OCI-LY7 (cell line): ENCODE measurements around the gene PLXDC2. TPM values are rescaled to one million over a fixed set of nuclear protein-coding genes. Genes with fewer than 3 reads are reported as not detected.
"Not testable (repeated sequence)": the region's sequence is repeated elsewhere in the genome, so short reads cannot be mapped to it uniquely, and the experiment has no call there.

Experiments
- BruUV-seq: library from RNA; stranded (reverse); fragments of 400-500 nt; replicated peaks from 2 replicates; lab custom pipeline; 2021; lab: Mats Ljungman, UMichigan
- CTCF ChIA-PET: fragments of 300-600 bp; sonication (Branson Sonifier 250); formaldehyde crosslinking; loops from one replicate; lab custom pipeline; 2022; ENCODE audit warnings: antibody characterized with exemption; ENCODE audit not compliant: unreplicated experiment; lab: Charles Lee
- POLR2A ChIA-PET: fragments of 300-600 bp; sonication (Branson Sonifier 250); formaldehyde crosslinking; loops from one replicate; lab custom pipeline; 2022; ENCODE audit warnings: antibody characterized with exemption; lab: Charles Lee
- DNase-seq: peaks from one replicate; pipeline ENCODE4 v3.0.0-alpha.2; 2015; ENCODE audit warnings: low spot score
- H2AFZ ChIP-seq: fragments of 200-600 bp; sonication (generic), shearing (Covaris generic); 2 replicates; pipeline ENCODE4 v1.6.1; 2014; ENCODE audit warnings: mild to moderate bottlenecking, antibody characterized with exemption, low read length, moderate library complexity
- H3K27ac ChIP-seq: fragments of 200-600 bp; sonication (generic); 2 replicates; pipeline ENCODE4 v1.5.1; 2014; ENCODE audit warnings: mixed run types, low read depth, mild to moderate bottlenecking, moderate library complexity, low read length, inconsistent platforms; ENCODE audit not compliant: poor library complexity, severe bottlenecking
- H3K36me3 ChIP-seq: fragments of 200-600 bp; sonication (generic); 2 replicates; pipeline ENCODE4 v1.6.1; 2014; ENCODE audit warnings: mild to moderate bottlenecking, antibody characterized with exemption, low read length, moderate library complexity, mixed read lengths; ENCODE audit not compliant: insufficient read depth
- H3K4me1 ChIP-seq: fragments of 200-600 bp; sonication (generic); 2 replicates; pipeline ENCODE4 v1.5.1; 2014; ENCODE audit warnings: mild to moderate bottlenecking, low read length; ENCODE audit not compliant: insufficient read depth, poor library complexity, severe bottlenecking
- H3K4me2 ChIP-seq: fragments of 200-600 bp; sonication (generic); 2 replicates; pipeline ENCODE4 v1.6.1; 2014; ENCODE audit warnings: mild to moderate bottlenecking, low read length
- H3K4me3 ChIP-seq: fragments of 200-600 bp; sonication (generic); 2 replicates; pipeline ENCODE4 v1.5.1; 2014; ENCODE audit warnings: mild to moderate bottlenecking, low read depth, low read length; ENCODE audit not compliant: poor library complexity, severe bottlenecking
- H3K79me2 ChIP-seq: fragments of 200-600 bp; sonication (generic); 2 replicates; pipeline ENCODE4 v1.6.1; 2016; ENCODE audit warnings: low read depth, mild to moderate bottlenecking, low read length, moderate library complexity, mixed read lengths; ENCODE audit not compliant: insufficient read depth
- H3K9me2 ChIP-seq: fragments of 200-600 bp; sonication (generic); 2 replicates; pipeline ENCODE4 v1.6.1; 2016; ENCODE audit warnings: mild to moderate bottlenecking, low read length, mixed read lengths; ENCODE audit not compliant: insufficient read depth
- H3K9me3 ChIP-seq: fragments of 200-600 bp; sonication (generic); 2 replicates; pipeline ENCODE4 v1.6.1; 2014; ENCODE audit warnings: mild to moderate bottlenecking, mixed run types, low read length, mixed read lengths
- H4K20me1 ChIP-seq: fragments of 200-600 bp; sonication (generic); 2 replicates; pipeline ENCODE4 v1.6.1; 2014; ENCODE audit warnings: mild to moderate bottlenecking, antibody characterized with exemption, low read length, moderate library complexity, mixed read lengths; ENCODE audit not compliant: insufficient read depth
- CTCF ChIP-seq: fragments of 200-600 bp; sonication (generic); conservative IDR thresholded peaks from 2 replicates; pipeline ENCODE4 v1.5.1; 2014; ENCODE audit warnings: mild to moderate bottlenecking, antibody characterized with exemption, low read length, moderate library complexity, mixed read lengths
- EZH2phosphoT487 ChIP-seq: fragments of 200-600 bp; sonication (generic); IDR thresholded peaks from 2 replicates; pipeline ENCODE4 v1.6.1; 2018; ENCODE audit warnings: low read depth, borderline replicate concordance, mild to moderate bottlenecking, mixed run types, antibody characterized with exemption, low read length, moderate library complexity, mixed read lengths
- intact Hi-C: fragments of 100-400 bp; cut with micrococcal nuclease; formaldehyde crosslinking; loops from one replicate; pipeline ENCODE4 v1.10.0; 2022; ENCODE audit not compliant: unreplicated experiment
- total RNA-seq, 2 experiments: library from RNA; depleted of rRNA in 1 of 2; stranded (reverse); fragments of >200 nt in 1 of 2; shearing (Covaris generic) in 1 of 2; gene quantifications; 2 replicates each; pipeline ENCODE4 v1.2.3, GENCODE V29; 2014 to 2022

The PLXDC2 gene
- total RNA-seq, 2 experiments from 2014 or later, result not detected

- Histone ChIP-seq H3K9me2 (no peaks in the 10 kb centered on the region), H3K36me3 (no peaks in the 10 kb centered on the region), H3K4me3 (no peak overlapping the region), H2AFZ (no peak overlapping the region), H3K27ac (no peak overlapping the region), H3K4me1 (no peaks in the 10 kb centered on the region), H3K9me3 (no peaks in the 10 kb centered on the region), H3K79me2 (no peaks in the 10 kb centered on the region), H4K20me1 (no peaks in the 10 kb centered on the region), H3K4me2 (no peak overlapping the region)
- intact Hi-C loops, result no loop called here
- no peak for TF ChIP-seq EZH2phosphoT487
- TF ChIP-seq CTCF, result no peak
- BruUV-seq, result no TSS peak
- DNase-seq, result no peak
- ChIA-PET CTCF (no interaction called here), POLR2A (interaction anchor here (1.0 to 1.2 kb wide), 2 partner anchors 9 to 212 kb away, joined by 3 to 6 read pairs; no protein-coding TSS in a partner anchor)
Measured at GRCh38 chr10:20181434-20181833, 365.2 kb downstream of the PLXDC2 start.

- no peak overlapping the region for H3K27ac ChIP-seq
- H3K4me2 ChIP-seq, result no peak overlapping the region
- H3K4me3 ChIP-seq, result no peak overlapping the region
- no peaks in the 10 kb centered on the region for H3K9me3 ChIP-seq
- H3K79me2 ChIP-seq, result no peaks in the 10 kb centered on the region
- intact Hi-C loops, result no loop called here
- CTCF ChIA-PET, result no interaction called here
- no peaks in the 10 kb centered on the region for H3K9me2 ChIP-seq
- BruUV-seq, result no TSS peak
- TF ChIP-seq EZH2phosphoT487 (no peak), CTCF (no peak)
- H2AFZ ChIP-seq, result no peak overlapping the region
- no peak for DNase-seq
- POLR2A ChIA-PET, result interaction anchor here (1.3 kb wide), 1 partner anchor 16 kb away, joined by 3 read pairs; no protein-coding TSS in a partner anchor
- no peaks in the 10 kb centered on the region for H3K36me3 ChIP-seq
- no peaks in the 10 kb centered on the region for H4K20me1 ChIP-seq
- no peaks in the 10 kb centered on the region for H3K4me1 ChIP-seq
Measured at GRCh38 chr10:20185116-20185515, 368.9 kb downstream of the PLXDC2 start.

GRCh38 chr10:20191392-20191791 is 375.2 kb downstream of the PLXDC2 start:
- H3K9me2 ChIP-seq, BruUV-seq, H3K4me1 ChIP-seq, H3K79me2 ChIP-seq, H3K36me3 ChIP-seq, DNase-seq, H2AFZ ChIP-seq, H3K27ac ChIP-seq, intact Hi-C loops, CTCF ChIA-PET, H3K4me2 ChIP-seq, H3K4me3 ChIP-seq, H4K20me1 ChIP-seq, H3K9me3 ChIP-seq: not testable (repeated sequence)
- POLR2A ChIA-PET, result interaction anchor here (1.2 kb wide), 1 partner anchor 16 kb away, joined by 3 read pairs; no protein-coding TSS in a partner anchor
